Spleen (tissue), 7 donors: Measurements from ENCODE around the gene IMMP2L.

ENCODE experiments used
- POLR2A ChIP-seq, 3 donors: fragments of 450-650 bp; IDR thresholded peaks; one replicate each; pipeline ENCODE4 v1.5.1; 2017; ENCODE audit warnings: antibody characterized with exemption in 3 of 3, mild to moderate bottlenecking in 1 of 3
- TF ChIP-seq, protein P1 (sequence below), 11 experiments: fragments of 200-600 bp in 7 of 11; fragments of 450-650 bp in 4 of 11; sonication (generic) in 4 of 11; IDR thresholded peaks in 8 of 11; conservative IDR thresholded peaks in 3 of 11; 1 replicate in 7 of 11; 2 replicates in 4 of 11; pipeline versions ENCODE4 v1.4.0 to v1.8.0; 2016 to 2021; ENCODE audit warnings: antibody characterized with exemption in 11 of 11, inconsistent platforms in 4 of 11, mild to moderate bottlenecking in 1 of 11
- donor health status: DM: no; HTN: no; CAD: no; lungs with moderate emphysema.
- donor health status: DM: no; HTN: no; CAD: no.
- donor health status: DM: no; HTN: no; CAD: no.

DNA sequence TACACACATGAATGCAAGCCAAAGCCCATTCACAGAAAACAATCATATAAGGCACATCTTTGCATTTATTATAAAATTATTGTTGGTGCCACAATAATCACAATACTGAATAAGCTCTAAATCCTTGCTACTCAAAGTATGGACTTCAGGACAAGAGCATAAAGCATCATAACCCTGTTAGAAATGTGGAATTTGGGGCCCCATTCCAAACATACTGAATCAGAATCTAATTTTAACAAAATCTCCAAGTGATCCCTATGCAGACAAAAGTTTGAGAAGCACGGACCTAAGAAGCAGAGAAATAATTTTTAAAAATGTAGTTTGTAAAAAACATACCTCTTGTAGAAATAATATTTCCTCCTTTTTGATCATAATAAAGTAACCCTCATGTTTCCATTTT is 199.2 kb downstream of the IMMP2L start:
- TF ChIP-seq, protein P1, sequence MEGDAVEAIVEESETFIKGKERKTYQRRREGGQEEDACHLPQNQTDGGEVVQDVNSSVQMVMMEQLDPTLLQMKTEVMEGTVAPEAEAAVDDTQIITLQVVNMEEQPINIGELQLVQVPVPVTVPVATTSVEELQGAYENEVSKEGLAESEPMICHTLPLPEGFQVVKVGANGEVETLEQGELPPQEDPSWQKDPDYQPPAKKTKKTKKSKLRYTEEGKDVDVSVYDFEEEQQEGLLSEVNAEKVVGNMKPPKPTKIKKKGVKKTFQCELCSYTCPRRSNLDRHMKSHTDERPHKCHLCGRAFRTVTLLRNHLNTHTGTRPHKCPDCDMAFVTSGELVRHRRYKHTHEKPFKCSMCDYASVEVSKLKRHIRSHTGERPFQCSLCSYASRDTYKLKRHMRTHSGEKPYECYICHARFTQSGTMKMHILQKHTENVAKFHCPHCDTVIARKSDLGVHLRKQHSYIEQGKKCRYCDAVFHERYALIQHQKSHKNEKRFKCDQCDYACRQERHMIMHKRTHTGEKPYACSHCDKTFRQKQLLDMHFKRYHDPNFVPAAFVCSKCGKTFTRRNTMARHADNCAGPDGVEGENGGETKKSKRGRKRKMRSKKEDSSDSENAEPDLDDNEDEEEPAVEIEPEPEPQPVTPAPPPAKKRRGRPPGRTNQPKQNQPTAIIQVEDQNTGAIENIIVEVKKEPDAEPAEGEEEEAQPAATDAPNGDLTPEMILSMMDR (IDR thresholded peaks at IDR 0.05 in 8 of 11, conservative IDR thresholded peaks at IDR 0.05 in 3 of 11): no peak
- no peak for TF ChIP-seq POLR2A (IDR thresholded peaks at IDR 0.05)
